Amniotic stem cell (primary cell): ENCODE measurements around the gene SETD3.
A peak's percentile ranks its signal among the peaks of the same experiment; 100 is the strongest.

Source experiments
- DNase-seq: peaks from one replicate; lab custom pipeline; 2025; lab: John Stamatoyannopoulos, UW

Gene SETD3

DNA sequence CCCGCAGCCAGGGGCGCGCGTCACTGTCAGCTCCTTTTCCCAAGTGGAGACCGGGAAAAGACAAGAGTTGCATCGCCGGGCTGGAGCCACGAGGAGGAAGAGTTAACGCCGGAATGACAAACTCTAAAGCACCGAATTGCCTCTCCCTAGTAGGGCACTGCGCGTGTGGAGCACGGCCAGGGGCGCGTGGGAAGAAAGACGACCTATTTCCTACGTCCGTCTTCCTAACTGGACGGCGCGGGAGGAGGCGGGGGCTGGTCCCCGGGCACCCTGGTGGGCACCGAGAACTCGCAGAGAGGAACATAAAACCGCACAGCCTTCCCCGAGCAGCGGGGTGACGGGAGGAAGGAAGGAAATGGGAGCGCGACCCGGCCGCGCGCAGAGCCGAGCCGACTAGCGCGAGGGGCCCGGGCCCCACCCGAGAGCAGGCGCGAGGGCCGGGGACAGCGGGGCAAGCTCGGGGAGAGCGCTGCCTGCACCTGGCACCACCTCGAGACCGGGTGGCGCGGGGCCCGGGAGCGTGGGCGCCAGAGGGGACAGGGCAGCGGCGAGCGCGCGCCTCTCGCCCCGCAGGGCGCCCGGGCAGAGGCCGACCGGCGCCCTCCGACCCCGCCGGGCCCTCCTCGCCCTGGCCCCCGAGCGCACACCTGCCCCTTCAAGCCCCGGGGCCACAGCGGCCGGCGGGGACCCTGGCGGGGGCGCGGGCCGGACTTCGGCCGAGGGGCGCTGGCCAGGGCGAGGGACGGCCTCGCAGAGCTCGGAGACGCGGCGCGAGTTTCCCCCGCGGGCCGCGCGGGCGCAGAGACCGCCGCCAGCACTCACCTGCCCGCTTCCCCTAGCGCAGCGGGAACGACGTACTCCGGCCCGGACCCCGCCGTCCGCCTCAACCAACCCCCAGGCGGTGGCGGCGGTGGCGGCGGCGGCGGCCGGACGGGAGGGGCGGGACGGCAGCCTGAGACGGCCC, at the start of gene SETD3:
TSS of gene SETD3 (minus strand) at position 954 of the 964 bp plus-strand sequence. CDS start 15,054 bp downstream, outside the sequence.
- DNase-seq, result peak; percentile 56

DNA sequence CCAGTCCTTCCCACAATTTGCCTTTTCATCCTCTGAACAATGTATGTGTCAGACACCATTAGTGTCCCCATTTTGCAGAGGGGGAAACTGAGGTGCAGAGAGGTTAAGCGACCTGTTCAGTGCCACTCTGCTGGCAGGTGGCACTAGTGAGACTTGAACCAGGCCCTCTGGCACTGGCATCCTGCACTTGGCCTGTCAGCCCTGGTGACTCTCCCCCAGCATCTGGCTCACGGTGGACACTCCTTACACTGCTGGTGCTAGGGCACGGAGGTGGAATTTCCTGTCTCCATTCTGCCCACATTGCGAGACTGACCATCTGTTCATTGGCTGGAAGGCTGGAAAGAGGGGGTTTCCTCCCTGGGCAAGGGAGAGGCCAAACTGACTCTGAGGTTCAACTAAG, 49.2 kb upstream of the SETD3 start:
- no peak for DNase-seq

DNA sequence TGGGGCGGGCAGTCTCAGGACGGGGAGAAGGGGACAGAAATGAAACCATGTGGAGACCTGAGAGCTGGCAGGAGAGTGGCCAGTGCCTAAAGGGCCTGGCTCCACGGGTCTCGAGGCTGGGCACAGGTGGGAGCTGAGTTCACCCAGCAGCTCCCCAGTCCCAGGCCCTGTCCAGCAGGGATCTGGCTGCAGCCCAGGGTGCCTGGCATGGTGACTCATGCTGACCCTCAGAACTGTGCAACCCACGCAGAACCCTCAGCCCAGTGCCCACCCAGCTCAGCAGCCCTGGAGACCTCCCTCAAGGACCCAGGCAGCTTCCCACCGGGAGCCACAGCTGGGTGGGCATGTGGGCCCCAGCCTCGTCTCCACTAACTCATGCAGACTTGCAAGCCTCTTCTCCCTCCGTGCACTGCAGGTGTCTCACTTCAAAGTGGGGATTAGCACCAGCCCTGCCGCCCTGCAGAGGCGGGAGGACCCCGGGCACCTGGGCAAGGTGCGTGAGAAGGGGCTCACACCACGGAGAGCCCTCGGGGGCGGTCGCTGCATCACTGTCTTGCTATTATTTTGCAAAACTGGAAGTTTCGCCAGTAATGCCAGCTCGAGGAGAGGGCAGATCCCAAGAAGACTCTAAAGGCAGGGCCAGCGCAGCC, 46.9 kb upstream of the SETD3 start:
- DNase-seq, result no peak

DNA sequence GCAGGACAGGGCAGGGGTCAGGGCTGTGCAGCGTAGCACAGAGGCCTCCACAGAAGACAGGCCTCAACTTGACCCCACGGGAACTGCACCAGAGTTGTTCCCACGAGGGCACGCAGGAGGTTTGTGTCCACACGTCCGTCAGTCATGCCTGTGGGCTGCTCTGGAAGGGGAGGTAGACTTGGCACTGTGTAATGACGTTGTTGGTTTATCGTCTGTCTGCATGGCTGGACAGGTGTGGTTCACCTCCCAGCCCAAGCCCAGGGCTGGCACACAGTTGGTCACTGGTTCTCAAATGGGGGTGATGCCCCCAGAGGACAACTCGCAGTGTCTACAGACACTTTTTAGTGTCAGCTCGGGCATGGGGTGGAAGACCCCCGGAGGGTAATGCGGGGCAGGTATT, 46.4 kb upstream of the SETD3 start:
- DNase-seq, result no peak

DNA sequence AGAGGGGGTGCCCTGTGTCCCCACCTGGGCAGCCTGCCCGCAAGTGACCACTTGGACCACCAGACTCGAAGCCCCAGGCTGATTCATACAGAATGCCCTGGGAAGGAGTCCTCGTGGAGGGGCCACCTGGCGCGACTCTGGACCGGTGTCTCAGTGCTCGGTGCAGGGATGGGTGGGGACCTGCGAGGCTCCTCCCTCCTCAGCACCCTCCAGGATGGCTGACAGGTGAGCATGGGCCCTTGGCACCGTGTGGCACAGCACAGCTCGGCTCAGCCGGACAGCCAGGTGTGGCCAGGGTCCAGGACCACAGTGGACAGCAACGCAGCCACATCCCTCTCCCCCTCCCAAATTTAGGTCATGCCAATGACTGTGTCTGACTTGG, 45.0 kb upstream of the SETD3 start:
- DNase-seq, result no peak

DNA sequence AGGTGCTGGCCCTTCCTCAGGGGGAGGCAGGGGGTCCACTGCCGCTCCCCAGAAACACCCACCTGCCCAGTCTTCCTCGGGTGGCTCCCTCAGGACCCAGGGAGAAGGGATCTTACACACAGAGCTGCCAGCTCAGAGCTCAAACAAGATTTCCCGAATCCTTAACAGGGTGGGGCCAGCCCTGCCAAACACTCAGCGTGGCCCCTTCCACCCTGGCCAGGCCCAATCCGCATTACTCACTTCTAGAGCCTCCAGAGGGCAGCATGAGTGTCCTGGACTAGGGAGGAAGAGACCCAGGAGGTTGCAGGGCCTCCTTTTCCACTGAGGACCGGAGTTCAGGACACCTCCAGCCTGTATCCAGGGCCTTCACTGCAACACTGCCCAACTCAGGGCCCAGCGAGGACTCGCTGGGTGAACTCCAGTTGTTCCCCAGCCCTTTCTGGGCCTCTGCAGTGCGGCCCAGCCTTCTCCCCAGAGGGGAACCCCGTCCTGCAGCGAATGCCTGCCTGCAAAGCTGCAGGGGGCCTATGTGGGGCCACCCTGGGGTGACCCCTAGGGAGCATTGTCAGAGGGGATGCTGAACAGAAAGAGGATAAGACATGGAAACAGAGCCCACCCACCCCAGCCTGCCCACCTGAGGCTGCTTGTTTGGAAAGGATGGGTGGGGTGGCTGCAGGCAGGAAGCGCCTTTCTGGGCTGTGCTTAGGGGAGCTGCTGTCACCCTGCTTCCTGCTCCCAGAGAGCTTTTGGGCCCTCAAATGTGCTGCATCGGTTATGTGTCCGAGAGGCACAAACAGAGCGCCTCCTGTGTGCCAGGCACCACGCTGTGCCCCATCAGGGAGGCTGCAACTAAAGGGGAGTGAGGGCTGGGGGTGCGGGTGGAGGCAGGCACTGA, 44.4 kb upstream of the SETD3 start:
- DNase-seq, result peak; percentile 1

DNA sequence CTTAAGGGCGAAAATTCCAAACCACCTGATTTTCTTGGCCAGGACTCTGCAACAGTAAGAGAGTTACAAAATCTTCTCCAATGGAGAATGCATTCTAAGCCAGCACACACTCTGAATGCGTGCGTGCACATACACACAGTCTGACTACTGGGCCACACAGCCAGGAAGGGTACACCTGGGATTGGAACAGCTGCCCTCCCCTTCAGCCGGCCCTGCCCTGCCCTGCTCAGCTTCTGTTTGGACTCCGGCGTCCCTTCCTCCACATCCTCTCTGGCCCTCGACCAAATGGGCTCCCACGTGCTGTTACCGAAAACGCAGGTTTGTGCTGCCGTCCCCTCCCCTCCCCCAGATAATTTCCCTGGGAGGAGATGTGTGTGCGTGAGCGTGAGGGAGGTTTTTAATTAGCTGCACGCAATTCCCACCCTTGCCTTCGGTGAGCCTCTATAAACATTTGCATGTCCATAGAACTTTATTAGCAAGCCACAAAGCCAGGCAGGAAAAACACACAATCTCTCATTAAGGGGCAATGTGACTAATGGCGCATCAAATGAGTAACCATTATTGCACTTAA, 43.5 kb upstream of the SETD3 start:
- no peak for DNase-seq

DNA sequence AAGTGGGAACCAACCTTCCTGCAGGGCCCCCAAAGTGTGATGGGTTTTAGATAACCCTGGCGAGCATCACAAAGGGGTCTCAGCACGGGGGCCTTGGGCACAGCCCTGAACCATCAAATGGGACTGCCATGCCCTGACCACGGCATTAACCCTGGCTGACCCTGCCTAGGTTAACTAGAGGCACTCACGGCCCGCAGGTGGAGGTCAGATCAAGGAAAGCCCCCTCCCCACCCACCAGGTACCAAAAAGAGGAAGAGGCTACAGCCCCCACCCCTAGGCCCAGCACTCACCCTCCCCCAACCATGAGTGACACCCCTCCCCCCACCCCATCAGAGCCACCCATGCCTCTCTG, 43.0 kb upstream of the SETD3 start:
- no peak for DNase-seq

DNA sequence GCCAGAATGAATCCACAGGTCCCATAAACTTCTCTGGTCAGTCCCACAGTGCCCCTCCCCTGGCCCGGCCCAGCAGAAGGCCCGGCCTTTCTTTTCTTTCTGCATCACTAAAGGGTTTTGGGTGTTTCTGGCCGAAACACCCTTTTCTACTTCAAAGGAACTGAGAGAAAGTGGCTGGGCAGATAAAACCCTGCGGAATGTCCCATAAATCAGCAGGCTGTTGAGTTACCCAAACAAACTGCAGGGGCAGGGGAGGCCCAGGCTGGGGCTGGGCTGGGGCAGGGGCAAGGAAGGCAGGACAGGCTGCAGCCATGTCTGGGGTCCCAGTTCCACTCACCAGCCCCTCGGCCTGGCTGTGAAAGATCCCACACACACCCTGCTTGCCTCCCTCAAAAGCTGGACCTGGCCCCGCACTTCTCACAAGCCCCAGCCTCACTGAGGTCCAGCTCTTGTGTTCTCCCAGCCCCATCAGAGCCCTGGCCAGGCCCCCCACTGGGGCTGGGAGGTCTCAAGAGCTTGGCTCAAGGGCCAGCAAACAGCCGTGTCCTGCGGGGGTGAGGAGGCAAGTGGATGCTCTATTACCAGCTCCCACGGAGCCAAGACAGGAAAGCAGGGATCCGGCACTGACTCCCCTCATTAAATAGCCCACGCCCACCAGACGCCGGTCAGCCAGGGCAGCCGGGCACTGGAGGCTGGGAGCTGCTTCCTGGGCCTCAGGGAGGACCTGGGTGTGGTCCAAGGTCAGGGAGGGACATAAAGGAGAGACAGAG, 42.5 kb upstream of the SETD3 start:
- no peak for DNase-seq

DNA sequence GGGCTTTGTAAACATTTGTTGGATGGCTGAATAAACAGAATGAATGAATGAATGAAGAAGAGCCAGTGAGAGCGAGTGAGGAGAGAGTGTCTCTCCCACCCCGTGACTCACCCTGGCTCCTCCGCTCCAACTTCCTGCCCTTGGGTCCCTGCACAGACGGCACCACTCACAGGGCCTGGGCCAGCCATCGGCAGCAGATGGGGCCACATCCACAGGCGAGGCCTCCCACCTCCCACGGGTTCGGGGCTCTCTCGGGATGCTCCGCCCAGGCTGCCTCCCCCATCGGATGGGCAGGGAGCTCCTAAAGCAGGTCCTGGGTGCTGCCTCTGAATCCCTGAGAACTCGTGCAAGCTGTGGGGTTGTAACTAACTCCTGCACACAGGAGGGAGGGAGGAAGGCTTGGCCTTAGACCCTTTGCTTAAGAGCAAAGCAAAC, 41.8 kb upstream of the SETD3 start:
- DNase-seq, result peak; percentile 22

DNA sequence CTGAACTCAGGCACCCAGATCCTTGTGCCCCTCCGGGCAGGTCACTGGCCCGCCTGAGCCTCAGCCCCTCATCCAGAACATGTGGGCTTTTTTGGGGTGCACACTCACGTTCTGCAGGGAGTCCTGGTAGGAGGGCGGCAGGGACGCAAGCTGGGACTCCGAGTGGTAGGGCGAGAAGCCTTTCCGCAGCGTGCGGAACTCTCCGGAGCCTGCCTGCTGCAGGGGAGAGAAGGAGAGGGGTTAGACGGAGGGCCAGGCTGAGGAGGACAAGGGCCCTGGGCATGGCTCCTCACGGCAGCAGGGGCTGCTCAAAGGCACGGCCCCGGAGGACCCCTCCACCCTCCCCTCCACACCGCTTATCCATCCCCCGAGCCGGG, 41.4 kb upstream of the SETD3 start:
- DNase-seq, result no peak

DNA sequence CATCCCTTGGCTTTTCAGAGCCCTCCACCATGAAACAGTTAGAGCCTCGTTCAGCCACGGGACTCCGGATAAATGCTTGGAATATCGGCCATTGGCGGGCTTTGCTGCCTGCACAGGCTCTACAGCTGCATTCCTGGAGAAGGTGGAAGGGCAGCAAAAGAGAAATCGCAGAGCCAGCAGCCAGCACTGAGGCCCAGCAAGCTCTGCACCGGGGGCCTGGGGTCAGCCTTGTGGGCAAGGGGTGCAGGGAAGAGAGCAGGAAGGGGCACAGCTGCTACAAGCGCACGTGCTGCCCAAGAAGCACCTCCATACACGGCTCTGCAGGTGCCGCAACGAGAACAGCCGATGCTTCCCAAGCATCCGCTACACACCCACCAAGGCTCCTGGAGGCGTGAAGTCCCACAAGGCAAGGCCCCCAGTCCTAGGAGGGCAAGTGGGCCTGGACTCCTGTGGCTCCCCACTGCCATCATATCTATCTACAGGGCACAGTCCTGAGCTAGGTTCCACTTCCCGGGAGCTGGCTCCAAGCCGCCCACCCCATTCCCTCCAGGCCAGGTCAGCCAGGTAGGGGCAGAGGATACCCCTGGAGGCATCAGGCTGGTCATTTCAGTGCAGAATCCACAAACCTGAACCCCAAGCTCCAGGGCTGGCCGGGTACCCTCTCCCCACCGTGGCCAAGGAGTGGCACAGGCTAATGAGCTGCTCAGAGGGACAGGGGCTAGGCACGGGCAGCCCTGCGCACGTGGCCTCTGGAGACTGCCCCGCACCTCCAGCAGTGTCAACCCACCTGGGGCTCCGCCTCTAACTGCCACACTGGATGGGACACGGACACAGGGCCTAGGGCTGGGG, 40.7 kb upstream of the SETD3 start:
- DNase-seq, result no peak

DNA sequence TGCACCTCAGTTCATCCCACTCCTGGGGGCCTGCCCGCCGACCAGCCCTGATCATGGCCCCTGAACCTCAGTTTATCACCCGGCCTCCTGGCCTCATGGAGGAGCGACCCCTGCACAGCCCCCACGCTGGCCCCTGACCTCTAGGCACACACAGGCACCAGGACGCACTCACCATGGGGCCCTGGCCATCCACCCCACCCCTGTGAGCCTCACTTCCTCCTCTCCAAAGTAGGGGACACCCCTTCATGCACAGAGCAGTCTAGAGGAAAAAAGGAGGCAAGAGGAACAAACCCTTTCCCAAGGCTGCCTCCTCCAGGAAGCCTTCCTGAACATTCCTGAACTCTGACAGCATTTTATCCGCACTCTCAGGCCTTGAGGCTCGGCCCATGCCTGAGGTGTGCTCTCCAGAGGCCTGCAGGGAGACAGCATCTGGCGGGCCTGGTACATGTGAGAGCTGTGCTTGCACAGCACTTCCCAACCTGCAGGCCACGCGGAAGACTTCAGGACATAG, 40.0 kb upstream of the SETD3 start:
- DNase-seq, result no peak

DNA sequence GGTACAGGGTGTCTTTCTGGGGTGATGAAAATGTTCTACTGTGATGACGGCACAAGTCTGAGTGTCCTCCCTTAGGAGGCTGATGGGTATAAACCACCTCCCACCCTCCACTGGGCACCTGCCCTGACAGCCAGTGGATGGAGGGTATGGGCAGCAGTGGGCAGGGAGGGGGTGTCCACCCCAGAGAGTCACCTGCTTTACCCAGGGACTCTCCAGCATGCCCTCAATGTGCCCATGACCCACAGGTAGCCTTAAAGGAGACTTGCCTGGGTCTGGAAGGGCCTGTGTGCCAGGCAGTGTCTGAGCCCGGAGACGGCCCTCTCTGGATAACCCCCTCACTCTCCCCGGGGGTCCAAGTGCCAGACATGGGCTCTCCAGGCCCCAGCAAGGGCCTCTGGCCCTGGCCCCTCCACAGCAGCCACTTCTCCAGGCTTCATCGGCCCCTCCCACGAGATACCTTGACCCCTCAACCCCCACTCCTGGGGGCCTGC, 39.3 kb upstream of the SETD3 start:
- DNase-seq, result no peak

DNA sequence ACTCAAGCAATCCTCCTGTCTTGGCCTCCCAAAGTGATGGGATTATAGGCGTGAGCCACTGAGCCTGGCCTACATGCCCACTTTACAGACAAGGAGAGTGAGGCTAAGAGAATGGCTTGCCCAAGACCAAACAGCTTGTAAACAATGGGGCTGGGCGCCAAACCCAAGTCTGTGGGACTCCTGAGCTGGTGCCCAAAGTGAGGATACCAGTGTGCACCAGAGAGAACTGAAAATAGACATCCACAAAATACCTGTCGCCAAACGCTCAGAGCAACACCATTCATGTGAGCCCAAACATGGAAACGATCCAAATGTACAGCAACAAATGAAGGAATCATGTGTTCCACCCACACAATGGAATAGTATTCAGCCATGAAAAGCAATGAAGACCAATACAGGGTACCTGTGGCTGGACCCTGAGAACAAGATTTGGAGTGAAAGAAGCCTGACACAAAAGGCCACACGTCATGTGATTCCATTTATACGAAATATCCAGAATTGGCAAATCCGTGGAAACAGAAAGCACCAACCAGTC, 38.8 kb upstream of the SETD3 start:
- no peak for DNase-seq

DNA sequence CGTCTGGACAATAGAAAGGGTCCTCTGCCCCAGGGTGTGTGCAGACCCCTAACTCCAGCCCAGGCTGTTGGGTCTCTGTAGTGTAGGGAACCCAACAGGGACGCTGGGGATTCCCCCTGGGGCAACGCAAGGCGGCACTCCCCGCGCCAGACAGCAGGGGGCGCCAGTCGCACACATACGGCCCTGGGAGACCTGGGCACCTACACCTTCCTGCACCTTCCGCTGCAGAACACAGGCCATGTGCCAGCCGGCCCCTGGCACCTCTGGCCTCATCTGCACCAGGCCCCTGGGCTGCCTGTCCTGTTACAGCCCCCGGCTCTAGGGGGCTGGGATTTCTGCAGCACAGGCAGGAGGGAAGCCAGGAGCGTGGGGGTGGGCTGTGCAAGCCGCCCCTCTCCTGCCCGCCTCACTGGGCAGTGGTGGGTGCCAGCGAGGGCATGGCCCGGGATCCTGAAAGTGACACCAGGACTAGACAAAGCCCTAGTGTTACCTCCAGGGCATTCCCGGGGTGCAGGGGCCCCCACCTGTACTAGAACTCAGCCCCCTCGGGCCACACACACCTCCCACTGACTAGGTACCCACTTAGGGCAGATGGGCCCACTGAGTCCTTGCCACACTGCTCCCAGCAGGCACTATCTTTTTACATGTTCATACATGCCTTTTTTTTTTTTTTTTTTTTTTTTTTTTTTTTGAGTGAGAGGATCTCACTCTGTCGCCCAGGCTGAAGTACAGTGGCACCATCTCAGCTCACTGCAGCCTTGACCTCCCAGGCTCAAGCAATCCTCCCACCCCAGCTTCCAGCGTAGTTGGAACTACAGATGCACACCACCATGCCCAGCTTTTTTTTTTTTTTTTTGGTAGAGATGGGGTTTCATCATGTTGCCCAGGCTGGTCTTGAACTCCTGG, 38.0 kb upstream of the SETD3 start:
- no peak for DNase-seq

DNA sequence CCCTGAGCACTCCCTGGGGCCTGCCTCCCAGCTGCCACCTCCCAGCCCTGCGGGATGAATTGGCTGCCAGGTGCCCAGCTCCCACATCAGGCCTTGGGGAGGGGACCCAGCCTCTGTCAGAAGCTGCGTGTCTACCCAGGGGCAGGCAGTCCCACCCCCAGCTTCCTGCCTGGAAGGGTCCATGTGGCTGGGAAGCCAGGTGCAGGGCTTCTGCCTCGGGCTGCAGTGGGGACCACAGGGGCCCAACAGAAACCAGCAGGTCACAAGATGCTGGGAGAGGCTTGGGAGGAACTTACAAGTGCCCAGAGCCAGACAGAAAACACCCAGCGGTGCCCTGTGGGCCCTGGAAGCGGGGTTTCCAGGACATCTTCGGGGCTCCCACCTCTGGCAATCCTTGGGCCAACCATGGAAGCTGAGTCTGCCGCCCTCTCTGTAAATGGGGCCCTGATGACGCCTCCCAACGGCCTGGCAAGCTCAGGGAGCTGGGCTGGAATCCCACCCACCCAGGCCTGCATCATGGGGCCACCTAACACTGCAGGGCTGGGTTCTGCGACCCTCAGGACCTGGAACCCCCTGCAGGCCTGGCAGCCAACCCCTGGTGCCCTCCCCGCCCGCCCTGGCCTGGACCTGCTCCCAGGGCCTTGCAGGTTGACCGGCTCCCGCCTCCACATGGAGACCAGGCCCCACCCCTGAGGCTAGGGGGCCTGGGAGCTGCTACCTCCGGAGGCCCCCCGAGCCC, 37.2 kb upstream of the SETD3 start:
- no peak for DNase-seq
